K562 (cell line): ENCODE results near the gene TP73. TPM values are rescaled to one million over a fixed set of nuclear protein-coding genes. Genes with fewer than 3 reads are reported as not detected.

ENCODE experiments used
- BMI1 ChIP-seq: fragments of 150-350 bp; IDR thresholded peaks from 2 replicates; pipeline ENCODE4 v1.6.1; 2014; ENCODE audit warnings: low read length
- CHCHD3 ChIP-seq: fragments of 250-450 bp; sonication (Bioruptor Pico); IDR thresholded peaks from 2 replicates; pipeline ENCODE4 v2.1.2; 2022; ENCODE audit warnings: mild to moderate bottlenecking
- HDAC1 ChIP-seq, 2 experiments: fragments of 450-650 bp; IDR thresholded peaks; 2 replicates each; pipeline ENCODE4 v1.6.1; 2016 to 2017; ENCODE audit warnings: inconsistent platforms in 1 of 2, mild to moderate bottlenecking in 1 of 2, moderate library complexity in 1 of 2
- JUN ChIP-seq, 2 experiments: sonication (generic) in 1 of 2; formaldehyde crosslinking in 1 of 2; IDR thresholded peaks; 2 replicates each; pipeline versions ENCODE4 v1.6.1 to v1.8.0; 2012 to 2022; ENCODE audit warnings: borderline replicate concordance in 2 of 2, mild to moderate bottlenecking in 2 of 2, improper control_type of control experiment in 1 of 2, low read depth in 1 of 2, low read length in 1 of 2, missing genetic modification reagents in 1 of 2
- MAZ ChIP-seq, 2 experiments: fragments of 450-650 bp in 1 of 2; sonication (generic) in 1 of 2; formaldehyde crosslinking; IDR thresholded peaks in 1 of 2; conservative IDR thresholded peaks in 1 of 2; 2 replicates each; pipeline versions ENCODE4 v1.4.0 to v1.5.0; 2020; ENCODE audit warnings: mild to moderate bottlenecking in 1 of 2, missing genetic modification reagents in 1 of 2
- MTA3 ChIP-seq: fragments of 450-650 bp; formaldehyde crosslinking; IDR thresholded peaks from 2 replicates; pipeline ENCODE4 v1.6.1; 2017; ENCODE audit warnings: mild to moderate bottlenecking, borderline replicate concordance
- NCOA4 ChIP-seq: fragments of 450-650 bp; IDR thresholded peaks from 2 replicates; pipeline ENCODE4 v1.6.1; 2018; ENCODE audit warnings: mild to moderate bottlenecking; ENCODE audit not compliant: partially characterized antibody
- NCOR1 ChIP-seq: fragments of 450-650 bp; IDR thresholded peaks from 2 replicates; pipeline ENCODE4 v1.6.1; 2016; ENCODE audit warnings: mild to moderate bottlenecking, moderate library complexity
- NFATC3 ChIP-seq: fragments of 450-650 bp; IDR thresholded peaks from 2 replicates; pipeline ENCODE4 v1.6.1; 2017; ENCODE audit warnings: mild to moderate bottlenecking
- NFXL1 ChIP-seq: fragments of 450-650 bp; formaldehyde crosslinking; IDR thresholded peaks from 2 replicates; pipeline ENCODE4 v1.4.0; 2021; ENCODE audit warnings: mild to moderate bottlenecking
- SAP30 ChIP-seq: fragments of 200-600 bp; sonication (generic); IDR thresholded peaks from 2 replicates; pipeline ENCODE4 v1.6.1; 2012; ENCODE audit warnings: borderline replicate concordance, low read depth, mild to moderate bottlenecking, moderate library complexity, low read length, control low read depth, inconsistent platforms; ENCODE audit not compliant: insufficient read depth, poor library complexity, severe bottlenecking
- SRSF1 ChIP-seq: fragments of 200-400 bp; formaldehyde crosslinking; IDR thresholded peaks from 2 replicates; pipeline ENCODE4 v1.6.1; 2017; ENCODE audit warnings: mild to moderate bottlenecking, low read depth, low read length, moderate library complexity
- SRSF7 ChIP-seq: fragments of 200-400 bp; formaldehyde crosslinking; optimal IDR thresholded peaks from 2 replicates; pipeline ENCODE3; 2017; ENCODE audit warnings: mild to moderate bottlenecking, low read depth, low read length
- TEAD2 ChIP-seq: fragments of 450-650 bp; IDR thresholded peaks from 2 replicates; pipeline ENCODE4 v1.6.1; 2016; ENCODE audit warnings: missing genetic modification characterization, control low read depth, missing compliant biosample characterization
- TFAM ChIP-seq: fragments of 250-450 bp; sonication (Bioruptor Pico); conservative IDR thresholded peaks from 2 replicates; pipeline ENCODE4 v1.5.0; 2021; ENCODE audit warnings: mild to moderate bottlenecking, moderate library complexity
- TRIM24 ChIP-seq, 2 experiments: fragments of 450-650 bp; IDR thresholded peaks; 2 replicates each; pipeline ENCODE4 v1.6.1; 2016
- ZFPM2 ChIP-seq: fragments of 250-450 bp; sonication (Bioruptor Pico); IDR thresholded peaks from 2 replicates; pipeline ENCODE4 v1.5.1; 2022; ENCODE audit warnings: mild to moderate bottlenecking
- ZNF274 ChIP-seq: IDR thresholded peaks from 2 replicates; pipeline ENCODE4 v1.6.1; 2011; ENCODE audit warnings: low read depth, mild to moderate bottlenecking, low read length, moderate library complexity, borderline replicate concordance
- polyA plus RNA-seq, 8 experiments: library from polyadenylated mRNA; depleted of rRNA in 4 of 8; stranded (reverse) in 5 of 8; unstranded in 3 of 8; fragments of >200 nt; fragmentation: Nextera tagmentation in 2 of 8; fragmentation: Illumina TruSeq in 1 of 8; extraction: Ambion mirVana in 2 of 8; extraction: Trizol in 1 of 8; gene quantifications; 2 replicates each; pipeline versions ENCODE4 v1.2.1 to v1.2.3, GENCODE V29; 2011 to 2014; ENCODE audit warnings: inconsistent platforms in 1 of 8, missing spikeins in 1 of 8
- total RNA-seq, 7 experiments: library from RNA; depleted of rRNA in 6 of 7; stranded (reverse); fragments of >200 nt in 6 of 7; fragmentation: Illumina TruSeq in 2 of 7; extraction: Trizol in 2 of 7; gene quantifications; 2 replicates each; pipeline versions ENCODE4 v1.2.1 to v1.2.3, GENCODE V29; 2011 to 2021; ENCODE audit warnings: low replicate concordance in 1 of 7
- TF ChIP-seq, protein P1 (sequence below), 3 experiments: fragments of 200-800 bp in 1 of 3; sonication (Bioruptor generic) in 1 of 3; sonication (generic) in 1 of 3; formaldehyde crosslinking in 1 of 3; IDR thresholded peaks; 2 replicates each; pipeline versions ENCODE4 v1.6.1 to v1.8.0; 2016 to 2022; ENCODE audit warnings: mild to moderate bottlenecking in 2 of 3, missing compliant biosample characterization in 2 of 3, missing genetic modification characterization in 2 of 3, missing genetic modification reagents in 1 of 3
- TF ChIP-seq, protein P2 (sequence below): sonication (generic); formaldehyde crosslinking; IDR thresholded peaks from 2 replicates; pipeline ENCODE4 v1.9.0; 2022; ENCODE audit warnings: mild to moderate bottlenecking, missing genetic modification reagents
- TF ChIP-seq, protein P3 (sequence below): fragments of 150-350 bp; IDR thresholded peaks from 2 replicates; pipeline ENCODE4 v1.6.1; 2014; ENCODE audit warnings: low read depth, mild to moderate bottlenecking, low read length, borderline replicate concordance

The TP73 gene
- total and polyA plus RNA-seq, 9 of the 15 experiments (the other 6 are each of a cell fraction or from before 2014, with no cell fraction given) = 0.07 to 1.6 (median 0.40) TPM; not detected in 2

DNA sequence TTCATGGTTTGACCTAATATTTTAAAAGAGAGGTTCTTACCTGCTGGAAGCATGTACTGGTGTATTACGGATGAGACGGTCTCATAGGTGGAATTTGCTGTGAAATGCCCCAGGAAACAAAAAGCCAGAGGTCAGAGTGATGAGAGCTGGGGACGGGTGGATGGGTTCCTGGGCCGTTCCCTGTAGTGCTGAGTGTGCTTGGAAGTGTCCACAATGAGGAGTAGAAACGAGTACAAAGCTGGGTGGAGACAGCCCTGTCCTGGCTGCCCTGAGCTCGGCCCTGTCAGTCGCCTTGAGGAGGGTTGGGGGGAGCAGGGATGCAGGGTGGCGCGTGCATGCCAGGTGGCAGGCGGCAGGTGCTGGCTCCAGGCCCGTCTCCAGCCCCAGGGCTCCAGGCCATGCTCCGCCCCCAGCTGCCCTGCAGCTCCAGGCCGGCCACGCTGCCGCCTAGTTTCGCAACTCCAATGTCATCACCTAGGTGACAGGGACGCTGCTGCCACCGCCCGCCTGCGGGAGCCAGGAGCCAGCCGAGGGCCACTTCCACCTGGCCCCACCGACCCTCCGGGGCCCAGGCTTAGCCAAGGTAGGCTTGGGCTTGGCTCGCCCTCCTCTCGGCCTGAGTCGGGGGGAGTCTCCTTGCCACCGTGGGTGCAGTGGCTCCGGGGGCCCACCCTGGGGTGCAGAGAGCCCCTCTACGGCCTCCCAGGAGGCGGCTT, 16.4 kb downstream of the TP73 start (continued):
- TF ChIP-seq TEAD2 (tag) (no peak), HDAC1 (IDR thresholded peaks at IDR 0.05) (peak in 1 of 2 experiments; percentile 87; a peak in 2 of 4 replicates), SRSF7 (no peak), BMI1 (no peak), ZNF274 (no peak), CHCHD3 (no peak), SRSF1 (no peak), ZFPM2 (CRISPR knock-in tag) (no peak), SAP30 (peak; percentile 84), NCOR1 (no peak), JUN (IDR thresholded peaks at IDR 0.05; ENCODE audit: borderline replicate concordance, low read depth, low read length) (peak; percentile 37; the same call in 1 of the 2 replicates), JUN (CRISPR knock-in tag; IDR thresholded peaks at IDR 0.05; ENCODE audit: borderline replicate concordance) (no peak), NCOA4 (no peak), NFATC3 (no peak), TFAM (CRISPR knock-in tag) (no peak), MTA3 (no peak), TRIM24 (IDR thresholded peaks at IDR 0.05) (0 out of 4 replicates have a peak, but pooled peaks of 1 of the 2 experiments have one; percentile 12), MAZ (CRISPR knock-in tag; conservative IDR thresholded peaks at IDR 0.05 in 1 of 2, IDR thresholded peaks at IDR 0.05 in 1 of 2) (peak in 1 of 2 experiments; percentile 52; a peak in 1 of 4 replicates), NFXL1 (no peak)
- TF ChIP-seq, protein P1, sequence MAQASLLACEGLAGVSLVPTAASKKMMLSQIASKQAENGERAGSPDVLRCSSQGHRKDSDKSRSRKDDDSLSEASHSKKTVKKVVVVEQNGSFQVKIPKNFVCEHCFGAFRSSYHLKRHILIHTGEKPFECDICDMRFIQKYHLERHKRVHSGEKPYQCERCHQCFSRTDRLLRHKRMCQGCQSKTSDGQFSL (CRISPR knock-in tag; IDR thresholded peaks at IDR 0.05) = no peak
- TF ChIP-seq, protein P1 (tag; IDR thresholded peaks at IDR 0.05) = no peak
- TF ChIP-seq, protein P2, sequence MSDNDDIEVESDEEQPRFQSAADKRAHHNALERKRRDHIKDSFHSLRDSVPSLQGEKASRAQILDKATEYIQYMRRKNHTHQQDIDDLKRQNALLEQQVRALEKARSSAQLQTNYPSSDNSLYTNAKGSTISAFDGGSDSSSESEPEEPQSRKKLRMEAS (CRISPR knock-in tag) = peak; percentile 91
- TF ChIP-seq, protein P3, sequence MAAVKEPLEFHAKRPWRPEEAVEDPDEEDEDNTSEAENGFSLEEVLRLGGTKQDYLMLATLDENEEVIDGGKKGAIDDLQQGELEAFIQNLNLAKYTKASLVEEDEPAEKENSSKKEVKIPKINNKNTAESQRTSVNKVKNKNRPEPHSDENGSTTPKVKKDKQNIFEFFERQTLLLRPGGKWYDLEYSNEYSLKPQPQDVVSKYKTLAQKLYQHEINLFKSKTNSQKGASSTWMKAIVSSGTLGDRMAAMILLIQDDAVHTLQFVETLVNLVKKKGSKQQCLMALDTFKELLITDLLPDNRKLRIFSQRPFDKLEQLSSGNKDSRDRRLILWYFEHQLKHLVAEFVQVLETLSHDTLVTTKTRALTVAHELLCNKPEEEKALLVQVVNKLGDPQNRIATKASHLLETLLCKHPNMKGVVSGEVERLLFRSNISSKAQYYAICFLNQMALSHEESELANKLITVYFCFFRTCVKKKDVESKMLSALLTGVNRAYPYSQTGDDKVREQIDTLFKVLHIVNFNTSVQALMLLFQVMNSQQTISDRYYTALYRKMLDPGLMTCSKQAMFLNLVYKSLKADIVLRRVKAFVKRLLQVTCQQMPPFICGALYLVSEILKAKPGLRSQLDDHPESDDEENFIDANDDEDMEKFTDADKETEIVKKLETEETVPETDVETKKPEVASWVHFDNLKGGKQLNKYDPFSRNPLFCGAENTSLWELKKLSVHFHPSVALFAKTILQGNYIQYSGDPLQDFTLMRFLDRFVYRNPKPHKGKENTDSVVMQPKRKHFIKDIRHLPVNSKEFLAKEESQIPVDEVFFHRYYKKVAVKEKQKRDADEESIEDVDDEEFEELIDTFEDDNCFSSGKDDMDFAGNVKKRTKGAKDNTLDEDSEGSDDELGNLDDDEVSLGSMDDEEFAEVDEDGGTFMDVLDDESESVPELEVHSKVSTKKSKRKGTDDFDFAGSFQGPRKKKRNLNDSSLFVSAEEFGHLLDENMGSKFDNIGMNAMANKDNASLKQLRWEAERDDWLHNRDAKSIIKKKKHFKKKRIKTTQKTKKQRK = no peak
